SH-SY5Y (cell line): ENCODE data around the gene HNRNPR.

Experiments
- GATA2 ChIP-seq: IDR thresholded peaks from 2 replicates; pipeline ENCODE4 v1.6.1; 2011; ENCODE audit warnings: mild to moderate bottlenecking, low read depth, low read length
- GATA3 ChIP-seq: IDR thresholded peaks from 2 replicates; pipeline ENCODE4 v1.6.1; 2011; ENCODE audit warnings: low read depth, mild to moderate bottlenecking, low read length, moderate library complexity

The HNRNPR gene

GRCh38 chr1:23344111-23344986 is at the start of gene HNRNPR:
Gene HNRNPR (minus strand): TSS chr1:23344284. CDS start chr1:23341008, 3,276 bp downstream.
- TF ChIP-seq GATA2 (no peak), GATA3 (no peak)

GRCh38 chr1:23393706-23394105 is 49.6 kb upstream of the HNRNPR start:
- TF ChIP-seq GATA2, result no peak
- no peak for TF ChIP-seq GATA3

- TF ChIP-seq GATA3, result no peak
- TF ChIP-seq GATA2, result no peak
Measured at GRCh38 chr1:23392125-23392855, 48.2 kb upstream of the HNRNPR start.

- TF ChIP-seq GATA2 (no peak), GATA3 (no peak)
Measured at GRCh38 chr1:23389837-23390321, 45.8 kb upstream of the HNRNPR start.

GRCh38 chr1:23387494-23387893 is 43.4 kb upstream of the HNRNPR start:
- no peak for TF ChIP-seq GATA2
- no peak for TF ChIP-seq GATA3

GRCh38 chr1:23385119-23385621 is 41.1 kb upstream of the HNRNPR start:
- TF ChIP-seq GATA3 (no peak), GATA2 (no peak)

GRCh38 chr1:23384312-23385058 is 40.4 kb upstream of the HNRNPR start:
- no peak for TF ChIP-seq GATA2
- TF ChIP-seq GATA3, result no peak

- TF ChIP-seq GATA2 (no peak), GATA3 (no peak)
Measured at GRCh38 chr1:23383577-23384311, 39.7 kb upstream of the HNRNPR start.

- TF ChIP-seq GATA3 (no peak), GATA2 (no peak)
Measured at GRCh38 chr1:23381233-23381885, 37.3 kb upstream of the HNRNPR start.

GRCh38 chr1:23380719-23381118 is 36.6 kb upstream of the HNRNPR start:
- TF ChIP-seq GATA2 (no peak), GATA3 (no peak)

GRCh38 chr1:23376890-23377811 is 33.1 kb upstream of the HNRNPR start:
- TF ChIP-seq GATA3, result no peak
- no peak for TF ChIP-seq GATA2

GRCh38 chr1:23371987-23372880 is 28.1 kb upstream of the HNRNPR start:
- no peak for TF ChIP-seq GATA2
